Activated gamma-delta T cell treated with Interleukin-2 at 50 U/mL for 16 hours (primary cell): Measurements from ENCODE around the gene ABHD13.
"Not testable (repeated sequence)": the region's sequence is repeated elsewhere in the genome, so short reads cannot be mapped to it uniquely, and the experiment has no call there.

ENCODE experiments used
- DNase-seq: peaks from one replicate; pipeline ENCODE4 v3.0.0-alpha.2; 2020

ABHD13 gene

DNA sequence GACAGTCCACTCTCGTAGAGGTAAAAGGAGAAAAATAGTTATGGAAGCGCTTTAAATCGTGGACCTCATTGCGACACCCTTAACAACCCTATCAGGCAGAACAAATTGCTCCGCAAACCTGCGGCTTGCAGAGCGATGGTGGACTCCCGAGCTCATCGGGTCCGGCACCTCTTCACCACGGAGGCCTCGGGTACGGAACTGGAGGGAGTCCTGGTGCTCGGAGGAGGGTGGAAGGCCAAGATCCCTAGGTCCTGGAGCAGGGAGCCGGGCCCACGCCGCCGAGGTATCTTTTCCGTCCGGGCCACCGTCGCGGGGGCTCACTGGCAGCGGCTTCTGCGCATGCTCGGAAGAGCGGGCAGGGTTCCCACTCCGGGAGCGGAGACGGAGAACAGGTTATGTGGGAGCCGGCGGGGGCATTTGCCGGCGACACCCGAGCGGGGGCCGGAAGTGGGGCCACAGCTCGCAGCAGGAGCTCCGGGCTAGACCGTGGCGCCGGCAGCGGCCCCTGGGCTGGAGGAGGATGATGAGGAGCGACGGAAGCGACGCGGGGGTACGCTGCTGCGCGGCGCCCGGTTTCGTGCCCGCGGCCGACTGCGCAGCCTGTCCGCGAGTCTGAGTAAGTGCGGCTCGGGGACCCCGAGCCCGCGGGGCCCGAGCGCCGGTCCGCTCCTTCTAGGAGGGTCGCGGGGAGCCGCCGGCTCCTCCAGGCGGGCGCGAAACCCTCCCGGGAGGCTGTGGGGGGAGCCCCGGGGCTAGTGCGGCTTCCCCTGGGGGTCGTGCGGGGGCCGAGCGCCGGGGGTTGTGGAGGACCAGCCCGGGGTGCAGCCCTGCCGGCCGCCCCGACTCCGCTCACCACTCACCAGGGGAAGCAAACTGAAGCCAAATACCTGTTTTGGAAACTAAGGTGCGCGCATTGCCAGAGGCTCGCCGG lies at the start of gene ABHD13:
ABHD13 (plus strand) TSS at position 349 of the 931 bp plus-strand sequence. CDS start 10,827 bp downstream, outside the sequence.
- peak; percentile 86 for DNase-seq

DNA sequence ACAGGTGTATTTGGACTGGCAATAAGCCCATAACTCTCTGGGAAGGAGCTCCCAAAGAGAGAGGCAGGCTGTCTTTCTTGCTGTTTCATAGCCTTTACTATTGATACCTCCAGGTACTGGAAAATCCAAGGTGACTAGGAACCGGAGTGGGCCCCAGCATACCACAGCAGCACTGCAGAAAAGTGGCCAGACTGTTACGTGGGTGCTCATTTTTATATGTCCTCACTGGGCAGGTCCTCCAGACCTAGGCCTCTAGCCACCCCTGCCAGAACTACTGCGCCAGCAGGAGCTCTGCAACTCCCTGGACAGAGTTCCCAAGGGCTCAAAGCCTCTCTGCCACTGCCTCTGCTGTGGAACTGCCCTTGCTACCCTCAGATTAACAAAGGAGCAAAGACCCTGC lies 49.3 kb upstream of the ABHD13 start:
- no peak for DNase-seq

DNA sequence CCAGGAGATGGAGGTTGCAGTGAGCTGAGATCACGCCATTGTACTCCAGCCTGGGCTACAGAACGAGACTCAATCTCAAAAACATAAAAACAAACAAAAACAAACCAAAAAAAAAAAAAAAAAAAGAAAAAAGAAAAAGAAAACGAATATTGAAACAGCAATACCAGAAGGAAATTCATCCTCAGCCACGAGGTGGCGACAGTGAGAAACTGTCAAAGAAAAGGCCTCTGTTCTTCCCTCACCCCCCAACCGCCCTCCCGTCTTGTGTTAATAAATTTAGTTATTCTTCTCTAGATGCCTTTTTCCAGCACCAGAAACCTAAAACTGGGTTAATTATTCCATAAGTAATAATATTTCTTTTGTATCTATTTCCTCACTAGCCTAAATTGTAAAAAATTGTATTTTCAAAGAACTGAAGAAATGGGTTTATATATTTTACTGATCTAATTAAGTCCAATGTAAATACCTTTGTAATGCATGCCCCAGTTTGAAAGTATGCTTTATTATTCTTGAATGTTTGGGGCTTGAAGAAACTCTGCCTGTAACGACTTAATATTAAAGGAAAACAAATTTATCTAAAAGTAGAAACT lies 41.4 kb upstream of the ABHD13 start:
- peak; percentile 48 for DNase-seq

DNA sequence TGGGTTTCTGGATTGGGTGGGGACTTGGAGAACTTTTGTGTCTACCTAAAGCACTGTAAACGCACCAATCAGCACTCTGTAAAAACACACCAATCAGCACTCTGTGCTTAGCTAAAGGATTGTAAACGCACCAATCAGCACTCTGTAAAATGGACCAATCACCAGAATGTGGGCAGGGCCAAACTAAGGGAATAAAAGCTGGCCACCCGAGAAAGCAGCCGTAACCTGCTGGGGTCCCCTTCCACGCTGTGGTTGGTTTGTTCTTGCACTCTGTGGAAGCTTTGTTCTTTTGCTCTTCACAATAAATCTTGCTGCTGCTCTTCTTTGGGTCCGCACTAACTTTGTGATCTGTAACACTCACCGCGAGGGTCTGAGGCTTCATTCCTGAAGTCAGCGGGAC lies 40.1 kb upstream of the ABHD13 start:
- DNase-seq = no peak

DNA sequence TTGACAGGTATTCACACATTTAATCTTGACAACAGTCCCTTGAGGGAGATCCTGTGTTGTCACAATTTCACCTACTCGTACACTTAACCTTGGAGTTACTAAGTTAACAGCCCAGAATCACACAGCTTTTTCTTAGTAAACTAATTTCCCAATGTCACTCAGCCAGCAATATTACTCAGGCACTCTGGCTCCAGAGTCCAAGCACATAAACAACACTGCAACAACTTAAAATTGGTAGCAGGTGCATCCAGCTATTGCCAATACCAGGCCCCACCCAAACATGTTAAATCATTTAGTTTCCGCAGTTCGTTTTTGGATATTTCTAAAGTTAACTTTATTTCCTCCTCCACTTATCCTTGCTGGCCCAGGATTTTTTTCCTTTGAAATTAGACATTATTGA lies 35.5 kb upstream of the ABHD13 start:
- DNase-seq = no peak

DNA sequence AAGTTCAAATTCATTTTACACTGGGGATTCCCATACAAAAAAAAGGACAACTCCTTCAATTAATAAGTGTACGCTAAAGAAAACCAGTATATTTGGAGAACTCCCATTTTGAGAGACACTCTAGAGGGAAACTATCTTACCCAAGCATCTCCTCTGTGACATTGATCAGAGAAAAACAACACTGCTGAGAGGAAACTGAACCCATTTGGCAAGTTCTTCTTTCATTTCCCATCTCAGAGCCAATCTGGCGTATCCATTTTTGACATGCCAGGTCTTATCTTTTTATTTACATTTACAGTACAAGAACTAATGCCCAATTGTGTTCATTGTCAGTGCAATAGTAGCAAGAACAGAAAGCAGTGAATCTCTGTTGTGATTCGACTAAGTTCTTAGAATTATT lies 33.0 kb upstream of the ABHD13 start:
- DNase-seq = no peak

DNA sequence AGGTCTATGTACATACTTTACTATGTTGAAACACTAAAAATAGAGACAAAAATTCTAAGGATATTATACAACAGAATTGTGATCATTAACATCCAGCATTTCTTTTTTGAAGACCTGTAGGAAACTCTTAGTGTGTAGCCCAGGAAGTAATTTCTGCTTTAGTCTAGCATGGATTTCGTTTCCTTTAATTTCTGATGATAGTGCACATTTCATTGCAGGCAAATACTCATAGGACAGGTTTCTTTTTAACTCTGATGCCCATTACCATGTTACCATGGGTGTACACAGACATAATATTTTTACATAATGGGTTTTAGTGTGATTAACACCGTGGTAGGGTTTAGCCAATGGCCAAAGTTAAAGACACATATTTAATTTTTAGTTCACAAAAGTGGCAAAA lies 29.9 kb upstream of the ABHD13 start:
- no peak for DNase-seq

DNA sequence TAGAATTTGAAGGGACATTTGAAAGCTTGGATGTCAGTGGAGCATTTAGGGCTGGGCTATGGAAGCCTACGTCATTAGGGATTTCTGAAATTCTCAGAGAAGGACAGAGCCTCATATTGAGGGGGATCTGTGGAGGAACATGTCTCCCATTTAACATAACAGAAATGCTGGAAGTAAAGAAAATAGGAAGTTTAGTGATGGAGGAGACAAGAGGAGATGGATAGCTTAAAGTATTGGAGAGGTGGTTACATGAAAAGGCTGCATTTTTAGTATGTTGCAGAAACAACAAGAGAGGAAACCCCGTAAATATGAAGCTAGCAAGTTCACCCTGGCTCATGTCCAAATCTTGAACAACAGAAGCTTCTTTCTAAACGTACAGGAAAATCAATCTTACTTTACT lies 27.3 kb upstream of the ABHD13 start:
- no peak for DNase-seq

DNA sequence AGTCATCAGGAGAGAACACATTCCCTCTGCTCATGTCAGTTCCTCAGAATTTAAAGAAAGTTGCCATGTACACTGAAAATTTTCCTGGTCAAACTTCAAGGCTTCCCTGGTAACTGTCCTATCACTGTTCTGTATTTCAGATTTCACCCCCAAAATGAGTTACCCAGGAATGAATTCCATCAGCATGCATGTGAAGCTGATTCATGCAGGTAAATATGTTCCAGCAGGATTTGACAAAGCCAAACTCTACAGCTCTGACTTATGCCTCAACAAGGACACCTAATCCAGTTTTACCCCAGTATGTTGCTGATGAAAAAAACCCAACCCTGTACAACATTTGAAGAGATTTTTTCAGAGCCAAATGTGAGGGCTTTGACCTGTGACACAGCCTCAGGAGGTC lies 24.4 kb upstream of the ABHD13 start:
- no peak for DNase-seq

DNA sequence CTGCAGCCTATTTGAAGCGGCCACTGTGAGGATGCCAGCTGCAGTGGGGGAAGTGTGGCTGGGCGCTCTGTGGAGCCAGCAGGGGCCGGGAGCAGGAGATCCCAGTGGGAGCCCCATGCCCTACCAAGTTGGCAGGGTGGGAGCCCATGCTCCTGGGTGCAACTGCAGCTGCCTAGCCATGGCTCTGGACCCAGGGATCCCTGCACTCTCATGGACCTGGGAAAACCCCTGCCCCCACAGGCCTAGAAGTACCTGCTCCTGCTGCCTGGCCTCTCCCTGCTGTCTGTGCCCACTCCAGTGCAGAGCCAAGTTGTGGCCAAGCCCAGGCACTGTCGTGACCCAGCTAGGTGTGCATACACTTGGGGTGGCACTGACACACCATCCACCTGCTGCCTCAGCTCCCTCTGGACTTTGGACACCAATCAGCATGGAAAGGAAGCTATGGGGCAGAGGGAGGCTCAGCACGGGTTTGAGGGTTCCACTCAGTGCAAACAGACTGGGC lies 23.7 kb upstream of the ABHD13 start:
- no peak for DNase-seq

DNA sequence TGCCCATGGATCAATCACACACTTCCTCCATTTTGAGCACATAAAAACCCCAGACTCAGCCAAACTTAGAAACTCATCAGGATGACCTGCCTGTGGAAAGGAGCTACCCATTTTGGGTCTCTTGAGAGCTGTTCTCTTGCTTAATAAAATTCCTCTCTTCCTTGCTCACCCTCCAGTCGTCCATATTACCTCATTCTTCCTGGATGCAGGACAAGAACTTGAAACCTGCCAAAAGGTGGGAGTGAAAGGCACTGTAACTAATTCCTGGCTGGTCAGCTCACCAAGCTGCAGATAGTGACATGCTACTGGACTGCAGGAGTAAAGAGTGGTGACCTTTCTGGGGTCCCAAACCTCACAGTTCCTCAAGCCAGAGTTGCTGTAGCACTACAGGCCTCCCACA lies 23.0 kb upstream of the ABHD13 start:
- no peak for DNase-seq

DNA sequence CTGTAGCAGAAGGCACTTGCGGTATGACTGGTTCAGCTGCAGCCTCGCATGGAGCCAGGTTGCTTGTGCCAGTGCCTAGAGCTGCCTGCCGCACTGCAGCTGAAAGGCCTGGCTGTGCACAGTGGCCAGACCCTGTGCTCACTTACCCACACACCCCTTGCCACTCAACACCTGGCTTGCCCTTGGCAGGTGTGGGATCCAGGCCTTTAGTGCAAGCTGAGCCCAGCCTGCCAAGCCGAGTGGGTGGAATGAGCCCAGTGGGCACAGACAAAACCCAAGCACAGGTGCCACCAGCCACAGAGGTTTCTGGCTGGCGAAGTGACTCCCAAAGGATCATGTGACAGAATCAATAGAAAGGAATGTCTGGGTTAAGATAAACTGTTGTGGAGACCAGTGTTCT lies 22.3 kb upstream of the ABHD13 start:
- no peak for DNase-seq

DNA sequence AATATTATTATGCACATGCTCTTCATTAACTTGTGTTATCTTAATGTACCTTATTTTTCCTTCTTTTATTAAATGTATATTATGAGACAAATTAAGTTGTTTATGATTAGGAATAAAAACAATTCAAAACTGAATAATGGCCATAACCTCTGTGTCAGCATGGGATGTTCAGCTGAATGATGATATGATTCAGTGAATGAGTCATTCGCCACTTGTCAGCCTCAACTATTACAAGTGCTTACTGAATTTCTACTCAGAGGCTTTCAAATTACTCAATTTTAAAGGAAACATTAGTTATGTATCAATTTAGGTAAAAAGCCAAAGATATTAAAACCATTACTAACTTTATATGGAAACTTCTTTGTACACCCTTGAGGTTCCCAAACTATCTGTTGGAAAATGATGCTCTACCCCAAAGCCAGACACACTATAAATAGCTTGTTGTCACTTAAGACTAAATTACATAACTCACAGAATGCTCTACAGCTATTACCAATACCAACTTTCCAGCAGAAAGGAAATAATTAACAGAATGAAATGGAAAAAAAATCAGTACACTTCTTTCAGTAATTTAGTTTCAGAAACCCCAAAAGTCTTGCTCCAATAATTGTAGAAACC lies 17.3 kb upstream of the ABHD13 start:
- no peak for DNase-seq

DNA sequence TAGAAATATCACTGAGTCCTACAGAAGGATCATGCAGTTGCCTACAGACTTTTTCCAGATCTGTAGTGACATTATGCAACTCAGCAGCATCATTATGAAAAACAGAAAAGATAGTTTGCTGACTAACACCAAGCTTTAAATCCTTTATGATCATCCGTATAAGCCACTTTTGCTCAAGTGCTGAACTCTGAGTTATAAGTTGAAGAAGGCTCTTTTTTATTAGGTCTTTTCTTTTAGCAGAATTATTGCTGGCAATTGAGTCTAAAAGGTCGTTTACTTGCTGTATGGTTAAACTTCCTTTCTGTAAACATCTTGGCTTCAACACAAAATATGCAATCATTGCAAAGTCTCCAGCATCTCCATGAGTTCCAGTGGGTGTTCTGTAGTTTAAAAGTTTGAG lies 7.6 kb upstream of the ABHD13 start:
- DNase-seq = no peak

DNA sequence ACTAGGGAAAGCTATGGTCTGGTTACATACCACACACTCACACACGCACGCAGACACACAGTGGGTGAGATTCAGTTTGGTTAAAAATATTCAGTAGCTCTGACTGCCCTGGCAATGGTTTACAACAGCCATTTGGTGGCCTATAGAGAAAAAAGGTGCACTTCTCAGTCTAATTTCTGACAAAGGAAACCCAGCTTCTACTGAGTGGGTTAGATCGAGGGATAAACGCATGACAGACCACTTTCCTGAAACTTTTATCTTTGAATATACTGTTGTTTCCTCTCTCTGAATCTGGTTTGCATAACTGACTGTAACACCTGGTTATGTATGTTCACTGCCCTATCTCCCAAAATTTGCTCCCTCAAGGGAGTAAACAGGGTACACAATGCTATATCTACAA lies 5.3 kb upstream of the ABHD13 start:
- DNase-seq = no peak

DNA sequence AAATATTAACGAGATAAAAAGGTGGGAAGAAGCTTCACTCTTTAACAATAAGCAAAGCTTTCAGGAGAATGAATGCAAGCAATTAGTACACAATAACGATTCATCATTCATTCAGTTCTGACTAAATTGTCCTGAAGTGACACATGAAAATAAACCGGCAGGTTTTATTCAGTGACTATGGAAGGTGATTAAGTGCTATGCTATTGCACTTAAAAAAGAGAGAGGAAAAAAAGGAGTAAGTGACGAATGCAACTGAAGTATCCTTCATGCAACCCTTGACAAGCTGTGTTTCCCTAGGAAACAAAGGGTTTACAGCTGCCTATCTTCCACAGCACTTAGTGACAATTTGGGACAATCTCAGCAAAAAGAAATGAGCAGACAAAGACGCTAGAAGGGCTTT lies 4.2 kb upstream of the ABHD13 start:
- DNase-seq = no peak

DNA sequence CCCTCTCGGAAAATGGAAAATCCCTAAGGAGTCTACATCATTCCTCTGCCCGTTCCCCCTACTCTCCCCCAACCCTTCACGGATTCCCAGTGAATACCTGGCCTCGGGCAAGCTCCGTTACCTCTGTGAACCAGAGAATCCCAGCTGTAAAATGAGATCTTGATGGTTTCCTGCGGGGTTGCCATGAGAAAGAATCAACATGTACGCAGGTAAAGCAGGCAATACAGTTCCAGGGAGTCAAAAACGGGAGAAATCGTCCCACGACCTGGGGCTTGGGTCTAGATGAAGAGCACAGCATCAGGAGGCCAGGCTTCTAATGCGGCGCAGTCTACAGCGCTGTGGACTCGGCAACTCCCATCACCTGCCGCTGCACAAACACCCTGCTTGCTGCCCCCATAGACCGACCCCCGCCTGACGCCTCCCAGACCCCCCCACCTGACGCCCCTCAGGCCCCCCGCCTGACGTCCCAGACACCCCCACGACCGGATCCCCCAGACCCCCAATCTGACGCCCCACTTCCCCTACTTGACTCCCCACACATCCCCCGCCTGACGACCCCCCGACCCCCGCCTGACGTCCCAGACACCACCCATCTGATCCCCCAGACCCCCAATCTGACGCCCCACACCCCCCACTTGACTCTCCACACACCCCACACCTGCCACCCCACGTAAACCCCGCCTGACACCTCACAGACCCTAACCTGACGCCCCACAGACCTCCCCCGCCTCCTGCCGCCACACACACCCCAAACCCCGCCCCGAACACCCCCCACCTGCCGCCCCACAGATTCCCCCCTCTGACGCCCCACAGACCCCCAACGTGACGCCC lies 3.5 kb upstream of the ABHD13 start:
- DNase-seq = peak; percentile 20

DNA sequence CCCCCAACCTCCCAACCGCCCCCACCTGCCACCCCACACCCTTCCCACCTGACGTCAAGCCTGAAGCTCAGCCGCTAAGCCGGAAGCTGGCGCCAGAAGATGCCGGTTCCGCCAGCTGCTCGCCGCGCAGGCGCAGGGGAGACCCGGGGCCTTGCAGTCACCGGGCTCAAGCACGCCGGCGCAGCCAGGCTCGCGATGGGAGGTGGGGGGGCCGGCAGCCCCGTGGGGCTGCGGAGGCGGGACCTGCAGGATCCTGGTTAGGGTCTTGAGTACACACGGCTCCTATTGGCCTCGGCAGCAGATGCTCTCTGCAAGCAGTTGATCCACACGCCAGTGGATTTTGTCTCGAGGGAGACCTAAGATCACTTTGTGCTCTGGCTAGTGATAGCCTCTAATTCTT lies 2.8 kb upstream of the ABHD13 start, which contains the start of gene LIG4:
LIG4 (minus strand) TSS at position 101 of the 400 bp plus-strand sequence. CDS start 4,268 bp downstream, outside the sequence.
- peak; percentile 88 for DNase-seq

DNA sequence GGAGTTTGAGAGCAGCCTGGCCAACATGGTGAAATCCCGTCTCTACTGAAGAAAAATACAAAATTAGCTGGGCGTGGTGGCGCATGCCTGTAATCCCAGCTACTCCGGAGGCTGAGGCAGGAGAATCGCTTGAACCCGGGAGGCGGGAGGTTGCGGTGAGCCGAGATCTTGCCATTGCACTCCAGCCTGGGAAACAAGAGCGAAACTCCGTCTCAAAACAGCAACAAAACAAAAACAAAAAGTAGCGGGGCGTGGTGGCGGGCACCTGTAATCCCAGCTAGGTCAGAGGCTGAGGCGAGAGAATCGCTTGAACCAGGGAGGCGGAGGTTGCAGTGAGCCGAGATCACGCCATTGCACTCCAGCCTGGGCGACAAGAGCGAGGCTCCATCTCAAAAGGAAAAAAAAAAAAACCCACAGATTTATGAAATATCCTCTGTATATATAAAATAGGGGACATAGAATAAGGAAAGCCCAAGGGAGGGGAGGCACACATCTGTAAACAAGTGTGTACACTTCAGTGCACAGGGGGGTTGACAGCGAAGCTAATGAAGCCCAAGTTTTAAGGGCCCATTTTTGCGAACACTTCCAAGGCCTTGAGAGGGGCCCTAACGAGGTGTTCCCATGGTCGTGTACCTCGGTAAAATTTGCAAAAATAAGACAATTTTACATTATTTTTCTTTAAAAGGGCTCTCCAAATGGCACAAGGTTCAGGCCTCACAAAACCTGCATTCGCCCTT lies 717 bp upstream of the ABHD13 start:
- not testable (repeated sequence) for DNase-seq

DNA sequence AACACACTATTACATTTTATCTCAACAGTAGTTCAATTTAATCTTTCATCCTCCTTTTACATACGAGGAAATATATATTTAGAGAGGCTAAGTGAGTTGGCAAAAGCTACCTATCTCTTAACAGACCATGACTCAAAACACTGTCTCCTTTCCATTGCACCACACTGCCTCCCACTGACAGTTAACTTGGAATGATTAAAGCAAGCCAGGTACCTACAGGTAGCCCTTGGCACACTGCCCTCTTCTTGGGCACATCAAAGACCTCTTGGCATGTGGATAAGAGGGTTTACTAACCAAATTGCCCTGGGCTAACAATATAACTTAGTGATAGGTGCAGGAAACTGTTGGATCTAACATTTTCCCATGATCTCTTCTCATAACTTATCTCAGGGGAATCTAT lies 1.8 kb downstream of the ABHD13 start:
- DNase-seq = peak; percentile 12

DNA sequence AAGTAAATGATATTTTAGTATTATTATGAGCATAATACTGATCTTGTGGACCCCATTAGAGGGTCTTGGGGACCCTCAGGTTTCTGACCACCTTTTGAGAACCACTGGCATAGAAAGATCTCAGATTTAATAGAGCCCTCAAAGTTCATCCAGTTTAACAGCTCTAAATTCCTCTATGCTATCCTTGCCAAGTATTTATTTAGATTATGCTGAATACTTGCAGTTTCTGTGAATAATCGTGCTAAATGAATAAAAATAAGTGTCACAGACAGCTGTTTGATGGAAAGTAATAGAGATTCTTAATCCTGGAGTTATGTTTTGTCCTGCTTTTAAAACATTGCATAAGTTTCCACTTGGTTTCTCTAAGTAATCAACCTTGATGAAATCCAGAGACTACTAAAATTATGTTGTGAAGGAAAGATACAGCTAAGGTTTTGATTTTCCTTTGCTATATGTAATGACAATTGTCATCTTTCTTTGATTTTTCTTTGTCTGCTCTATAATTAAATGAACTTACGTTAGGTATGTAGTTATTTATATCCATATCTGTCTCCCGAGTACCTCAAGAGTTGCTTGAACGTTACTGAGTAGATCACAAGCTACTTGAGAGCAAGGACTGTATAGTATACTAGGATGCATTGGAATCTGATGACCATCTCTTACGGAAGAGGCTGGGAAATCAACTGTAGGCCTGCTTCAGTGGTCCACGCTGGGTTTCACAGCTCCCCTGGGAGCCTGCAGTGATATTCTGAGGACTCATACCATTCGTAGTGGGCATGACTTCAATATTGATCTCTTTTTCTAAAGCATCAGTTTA lies 5.7 kb downstream of the ABHD13 start:
- no peak for DNase-seq
